GM23248 (cell line): Measurements from ENCODE around the gene FRMD3.

Experiments used
- EZH2 ChIP-seq: fragments of 200-600 bp; sonication (generic); IDR thresholded peaks from 2 replicates; pipeline ENCODE4 v1.6.1; 2018; ENCODE audit warnings: antibody characterized with exemption, mild to moderate bottlenecking; ENCODE audit not compliant: insufficient read depth, poor library complexity, severe bottlenecking
- EZH2phosphoT487 ChIP-seq: fragments of 200-600 bp; sonication (generic); IDR thresholded peaks from 2 replicates; pipeline ENCODE4 v1.6.1; 2018; ENCODE audit warnings: antibody characterized with exemption, moderate library complexity, mild to moderate bottlenecking, low read depth; ENCODE audit not compliant: insufficient read depth

DNA sequence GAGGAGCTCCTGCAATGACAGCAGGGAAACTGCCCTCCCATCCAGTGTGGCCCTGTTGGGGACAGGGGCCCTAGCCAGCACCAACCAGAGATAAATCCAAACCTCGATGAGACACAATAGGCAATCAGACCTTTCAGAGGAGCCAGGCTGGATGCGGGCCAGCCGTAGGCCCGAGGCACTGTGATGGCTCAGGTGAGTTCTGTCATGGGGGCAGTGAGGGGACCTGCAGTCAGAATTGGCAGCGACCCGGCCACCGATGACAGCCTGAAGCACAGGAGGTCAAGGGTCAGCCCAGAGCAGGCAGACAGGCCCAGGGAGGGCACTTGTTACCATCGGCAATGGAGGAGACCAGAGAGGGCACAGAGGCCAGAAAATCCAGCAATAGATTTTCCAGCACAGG lies 90.8 kb downstream of the FRMD3 start:
- TF ChIP-seq EZH2 (no peak), EZH2phosphoT487 (no peak)
